Activated T-helper 17 cell treated with anti-CD3 and anti-CD28 coated beads, Interleukin-2, amount 50 U/mL, for 72 hours (primary cell): ENCODE measurements around the gene MT1HL1. TPM values are rescaled to one million over a fixed set of nuclear protein-coding genes. Genes with fewer than 3 reads are reported as not detected.
"Not testable (repeated sequence)": the region's sequence is repeated elsewhere in the genome, so short reads cannot be mapped to it uniquely, and the experiment has no call there.

Experiments used
- ATAC-seq: fragments of 150-1000 bp; cut with Tn5 transposase; replicated peaks from 2 replicates; pipeline ENCODE4 v1.10.0; 2021; ENCODE audit warnings: mild to moderate bottlenecking, moderate library complexity
- H3K27ac Mint-ChIP-seq: one replicate; pipeline ENCODE4 v1.8.0; 2022; ENCODE audit warnings: mixed read lengths
- H3K27me3 Mint-ChIP-seq: one replicate; pipeline ENCODE4 v1.8.0; 2022; ENCODE audit warnings: mixed read lengths
- H3K36me3 Mint-ChIP-seq: one replicate; pipeline ENCODE4 v1.8.0; 2022; ENCODE audit warnings: low read depth, mild to moderate bottlenecking, mixed read lengths
- H3K4me1 Mint-ChIP-seq: one replicate; pipeline ENCODE4 v1.8.0; 2022; ENCODE audit warnings: mixed read lengths
- H3K4me3 Mint-ChIP-seq: one replicate; pipeline ENCODE4 v1.8.0; 2022; ENCODE audit warnings: mild to moderate bottlenecking, mixed read lengths
- H3K9me3 Mint-ChIP-seq: one replicate; pipeline ENCODE4 v1.8.0; 2022; ENCODE audit warnings: mixed read lengths
- total RNA-seq, 2 donors: library from RNA; stranded (reverse); gene quantifications; one replicate each; pipeline ENCODE4 v1.2.3, GENCODE V29; 2022

The MT1HL1 gene
- total RNA-seq, 2 donors from 2014 or later, result not detected

DNA sequence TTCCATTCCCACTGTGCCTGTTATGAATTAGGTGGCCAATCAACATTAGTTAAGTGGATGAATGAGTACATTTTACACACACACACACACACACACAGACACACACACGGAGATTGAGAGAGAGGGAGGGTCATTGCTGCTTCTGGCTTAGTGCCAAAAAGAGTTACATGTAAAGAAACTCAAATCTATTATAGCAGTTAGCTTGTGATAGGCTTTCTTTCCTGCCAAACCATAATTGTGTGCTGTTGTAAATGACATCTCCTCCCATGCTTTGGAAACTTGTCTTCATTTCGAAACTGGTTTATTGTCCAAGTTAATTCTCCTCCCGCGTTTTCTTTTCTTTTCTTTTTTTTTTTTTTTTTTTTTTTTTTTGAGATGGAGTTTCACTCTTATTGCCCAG lies 1.4 kb upstream of the MT1HL1 start:
- no peaks in the 10 kb centered on the region for H3K4me1 Mint-ChIP-seq
- peaks cover 7% of the 10 kb centered on the region for H3K27me3 Mint-ChIP-seq
- no peak overlapping the region for H3K4me3 Mint-ChIP-seq
- H3K27ac Mint-ChIP-seq, result no peak overlapping the region
- H3K9me3 Mint-ChIP-seq, result peaks cover 4% of the 10 kb centered on the region
- no peaks in the 10 kb centered on the region for H3K36me3 Mint-ChIP-seq
- ATAC-seq, result no peak

DNA sequence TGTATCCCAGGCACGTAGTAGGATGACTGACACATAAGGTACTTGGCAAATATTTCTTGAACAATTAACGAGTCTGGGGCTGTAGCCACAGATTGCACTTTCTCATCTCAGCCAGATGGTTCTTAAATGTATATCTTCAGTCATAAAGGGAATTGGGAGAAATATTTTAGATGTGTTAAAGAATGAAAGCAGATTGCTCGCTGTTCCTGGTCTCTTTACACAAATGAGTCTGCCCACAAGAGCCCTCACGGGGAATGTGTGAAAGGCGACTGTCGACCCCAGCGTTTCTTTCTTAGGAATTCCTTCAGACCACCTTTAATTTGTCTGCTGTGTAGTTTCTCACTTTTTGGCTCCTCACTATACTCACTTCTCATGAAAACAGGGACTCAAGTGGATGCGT lies 725 bp downstream of the MT1HL1 start:
- Mint-ChIP-seq H3K9me3 (peaks cover 3% of the 10 kb centered on the region), H3K27me3 (peaks cover 7% of the 10 kb centered on the region), H3K4me1 (no peaks in the 10 kb centered on the region), H3K4me3 (no peak overlapping the region), H3K27ac (no peak overlapping the region), H3K36me3 (no peaks in the 10 kb centered on the region)
- ATAC-seq, result no peak

DNA sequence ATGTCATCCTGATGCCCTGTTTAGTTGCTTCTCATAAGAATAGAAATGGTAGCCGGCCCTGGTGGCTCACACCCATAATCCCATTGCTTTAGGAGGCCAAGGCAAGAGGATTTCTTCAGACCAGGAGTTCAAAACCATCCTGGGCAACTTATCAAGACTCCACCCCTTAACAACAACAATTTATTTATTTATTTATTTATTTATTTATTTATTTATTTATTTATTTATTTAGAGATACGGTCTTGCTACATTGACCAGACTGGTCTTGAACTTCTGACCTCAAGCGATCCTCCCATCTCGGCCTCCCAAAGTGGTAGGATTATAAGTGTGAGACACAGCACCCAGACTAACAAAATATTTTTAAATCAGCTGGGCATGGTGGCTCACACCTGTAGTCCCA lies 4.0 kb downstream of the MT1HL1 start:
- Mint-ChIP-seq H3K4me1 (no peaks in the 10 kb centered on the region), H3K27me3 (peaks cover 7% of the 10 kb centered on the region), H3K27ac (no peak overlapping the region), H3K4me3 (no peak overlapping the region), H3K36me3 (no peaks in the 10 kb centered on the region), H3K9me3 (no peaks in the 10 kb centered on the region)
- ATAC-seq, result no peak

DNA sequence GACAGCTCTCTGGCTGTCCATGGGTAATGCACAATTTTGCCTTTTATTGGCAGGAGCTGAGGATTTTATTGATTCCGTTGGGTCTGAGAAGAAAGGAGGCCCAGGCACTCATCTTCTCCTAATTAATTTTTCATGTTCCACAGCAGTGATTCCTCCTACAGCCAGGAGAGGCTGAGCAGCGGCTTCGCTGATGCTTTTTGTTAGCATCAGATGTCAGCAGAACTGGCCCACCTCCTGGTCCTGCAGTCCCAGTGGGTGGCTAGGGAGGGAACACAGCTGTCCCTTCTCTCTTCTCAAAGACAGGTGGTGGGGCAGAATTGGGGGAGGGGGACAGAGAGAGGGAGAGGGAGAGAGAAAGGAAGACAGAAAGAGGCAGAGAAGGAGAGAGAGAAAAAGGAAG lies 5.7 kb downstream of the MT1HL1 start:
- Mint-ChIP-seq H3K9me3 (no peaks in the 10 kb centered on the region), H3K4me1 (no peaks in the 10 kb centered on the region), H3K36me3 (no peaks in the 10 kb centered on the region), H3K4me3 (no peak overlapping the region), H3K27me3 (peaks cover 6% of the 10 kb centered on the region), H3K27ac (no peak overlapping the region)
- no peak for ATAC-seq

DNA sequence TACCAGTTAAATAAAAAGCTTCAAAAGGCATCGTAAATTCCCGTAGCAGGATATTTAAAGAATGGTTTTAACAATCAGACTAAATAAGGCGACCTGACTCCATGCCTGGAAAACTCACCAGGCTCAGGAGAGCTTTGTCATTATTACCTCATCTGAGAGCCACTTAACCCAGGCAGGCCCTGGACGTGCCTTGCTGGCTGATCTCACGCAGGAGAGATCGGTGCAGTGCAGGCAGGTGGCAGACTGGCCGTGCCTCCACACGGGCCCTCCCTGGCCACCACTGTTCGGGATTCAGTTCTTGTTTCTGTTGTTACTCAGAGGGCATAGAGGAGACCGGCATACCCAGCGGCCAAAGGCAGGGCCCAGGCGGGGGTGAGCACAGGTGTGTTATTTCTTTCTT lies 6.4 kb downstream of the MT1HL1 start:
- no peak overlapping the region for H3K4me3 Mint-ChIP-seq
- no peaks in the 10 kb centered on the region for H3K36me3 Mint-ChIP-seq
- no peak overlapping the region for H3K27ac Mint-ChIP-seq
- no peaks in the 10 kb centered on the region for H3K4me1 Mint-ChIP-seq
- H3K27me3 Mint-ChIP-seq, result peaks cover 5% of the 10 kb centered on the region
- no peaks in the 10 kb centered on the region for H3K9me3 Mint-ChIP-seq
- no peak for ATAC-seq

DNA sequence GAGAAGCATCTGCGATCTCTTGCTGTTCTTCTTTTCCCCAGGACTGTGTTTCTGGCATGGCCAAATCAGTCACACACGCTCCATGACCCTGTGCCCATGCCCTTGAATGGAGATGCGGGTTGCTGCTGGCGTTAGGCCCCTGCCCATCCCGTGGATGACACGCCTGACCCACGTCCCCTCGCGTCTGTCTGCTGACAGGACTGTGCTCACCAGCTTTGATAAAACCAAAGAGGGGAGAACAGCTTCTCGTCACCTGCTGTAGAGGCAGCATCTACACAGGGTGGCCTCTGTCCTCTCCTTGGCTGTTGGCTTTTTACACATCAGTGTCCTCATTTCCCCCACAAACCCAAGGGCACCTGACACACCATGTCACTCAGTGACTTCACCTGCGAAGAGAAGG lies 6.9 kb downstream of the MT1HL1 start:
- H3K27ac Mint-ChIP-seq, result no peak overlapping the region
- no peaks in the 10 kb centered on the region for H3K36me3 Mint-ChIP-seq
- no peaks in the 10 kb centered on the region for H3K9me3 Mint-ChIP-seq
- no peak for ATAC-seq
- H3K4me3 Mint-ChIP-seq, result no peak overlapping the region
- peaks cover 6% of the 10 kb centered on the region for H3K27me3 Mint-ChIP-seq
- no peaks in the 10 kb centered on the region for H3K4me1 Mint-ChIP-seq

DNA sequence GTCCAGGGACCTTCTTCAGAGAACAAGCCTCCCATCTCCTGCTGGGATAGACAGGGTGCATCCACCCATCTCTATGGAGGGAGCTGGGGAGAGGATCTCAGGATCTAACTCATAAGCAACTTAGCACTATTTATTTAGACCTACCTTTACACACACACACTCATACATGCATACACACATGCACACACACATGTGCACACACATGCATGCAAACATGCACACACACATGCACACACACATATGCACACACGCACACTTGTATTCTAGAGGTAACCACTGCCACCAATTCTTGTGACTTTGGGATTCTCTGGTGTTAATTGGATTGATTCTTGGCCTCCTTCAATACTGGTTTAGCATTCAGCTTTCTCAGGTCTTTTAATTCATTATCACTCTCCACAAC lies 9.8 kb downstream of the MT1HL1 start:
- Mint-ChIP-seq H3K27me3 (peaks cover 17% of the 10 kb centered on the region), H3K27ac (no peak overlapping the region), H3K4me1 (no peaks in the 10 kb centered on the region), H3K9me3 (peaks cover 5% of the 10 kb centered on the region), H3K36me3 (no peaks in the 10 kb centered on the region), H3K4me3 (no peak overlapping the region)
- no peak for ATAC-seq

DNA sequence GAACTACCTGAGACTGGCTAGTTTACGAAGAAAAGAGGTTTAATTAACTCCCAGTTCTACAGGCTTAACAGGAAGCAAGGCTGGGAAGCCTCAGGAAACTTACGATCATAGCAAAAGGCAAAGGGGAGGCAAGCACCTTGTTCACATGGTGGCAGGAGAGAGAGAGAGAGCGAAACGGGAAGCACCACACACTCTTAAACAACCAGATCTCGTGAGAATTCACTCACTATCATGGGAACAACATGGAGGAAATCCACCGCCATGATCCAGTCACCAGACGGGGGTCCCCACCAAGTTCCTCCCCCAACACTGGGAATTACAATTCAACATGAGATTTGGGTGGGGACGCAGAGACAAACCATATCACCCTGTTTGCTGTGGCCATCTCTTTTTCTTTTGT lies 11.8 kb downstream of the MT1HL1 start:
- Mint-ChIP-seq H3K4me1 (no peaks in the 10 kb centered on the region), H3K36me3 (no peaks in the 10 kb centered on the region), H3K27me3 (peaks cover 17% of the 10 kb centered on the region), H3K27ac (no peak overlapping the region), H3K4me3 (no peak overlapping the region), H3K9me3 (peaks cover 12% of the 10 kb centered on the region)
- no peak for ATAC-seq

DNA sequence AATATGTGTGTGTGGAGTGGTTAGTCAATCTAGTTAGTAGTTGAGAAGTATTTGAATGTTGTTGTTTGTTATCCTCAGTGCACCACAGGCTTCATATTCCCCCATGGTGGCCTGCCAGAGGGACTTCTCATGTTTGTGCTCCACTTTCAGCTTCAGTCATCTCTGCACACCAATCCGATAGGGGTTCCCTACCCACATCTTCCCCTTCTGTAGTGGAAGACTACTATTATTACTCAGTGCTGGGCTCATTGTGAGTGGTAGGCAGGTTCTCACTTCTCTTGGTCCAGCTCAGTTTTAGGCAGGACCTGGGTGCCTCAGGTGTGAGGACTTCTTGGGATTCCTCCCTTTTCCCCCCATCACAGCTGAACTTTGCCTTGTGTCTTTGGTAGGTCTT lies 14.2 kb downstream of the MT1HL1 start:
- no peaks in the 10 kb centered on the region for H3K4me1 Mint-ChIP-seq
- ATAC-seq, result peak; percentile 43
- peaks cover 18% of the 10 kb centered on the region for H3K9me3 Mint-ChIP-seq
- H3K36me3 Mint-ChIP-seq, result no peaks in the 10 kb centered on the region
- H3K27ac Mint-ChIP-seq, result no peak overlapping the region
- peaks cover 28% of the 10 kb centered on the region for H3K27me3 Mint-ChIP-seq
- no peak overlapping the region for H3K4me3 Mint-ChIP-seq

DNA sequence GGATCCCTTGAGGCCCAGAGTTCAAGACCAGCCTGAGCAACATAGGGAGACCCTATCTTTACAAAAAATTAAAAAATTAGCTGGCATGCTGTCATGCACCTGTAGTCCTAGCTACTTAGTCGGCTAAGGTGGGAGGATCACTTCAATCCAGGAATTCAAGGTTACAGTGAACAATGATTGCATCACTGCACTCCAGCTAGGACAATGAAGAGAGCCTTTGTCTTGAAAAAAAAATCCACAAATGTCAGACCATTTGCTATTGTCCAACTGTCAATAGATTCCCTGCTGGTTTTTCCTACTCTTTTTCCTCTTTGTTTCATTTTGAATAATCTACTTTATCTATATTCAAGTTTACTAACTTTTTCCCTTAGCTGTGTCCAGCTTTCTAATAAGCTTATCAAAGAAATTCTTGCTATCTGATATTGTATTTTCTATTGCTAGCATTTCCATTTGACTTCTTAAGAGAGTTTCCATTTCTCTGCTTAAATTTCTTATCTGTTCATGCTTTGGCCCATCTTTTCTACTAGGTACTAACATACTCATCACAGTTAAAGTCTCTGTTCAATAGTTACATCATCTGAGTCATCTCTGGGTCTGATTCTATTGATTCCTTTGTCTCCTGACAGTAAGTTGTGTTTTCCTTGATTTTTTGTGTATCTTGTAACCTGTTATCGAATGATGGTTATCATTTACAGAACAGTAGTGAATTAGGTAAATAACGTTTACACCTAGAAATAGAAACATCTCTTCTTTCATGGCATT lies 14.8 kb downstream of the MT1HL1 start:
- Mint-ChIP-seq H3K27ac (no peak overlapping the region), H3K4me3 (no peak overlapping the region), H3K4me1 (no peaks in the 10 kb centered on the region), H3K36me3 (no peaks in the 10 kb centered on the region), H3K27me3 (peaks cover 28% of the 10 kb centered on the region), H3K9me3 (peaks cover 18% of the 10 kb centered on the region)
- ATAC-seq, result no peak

DNA sequence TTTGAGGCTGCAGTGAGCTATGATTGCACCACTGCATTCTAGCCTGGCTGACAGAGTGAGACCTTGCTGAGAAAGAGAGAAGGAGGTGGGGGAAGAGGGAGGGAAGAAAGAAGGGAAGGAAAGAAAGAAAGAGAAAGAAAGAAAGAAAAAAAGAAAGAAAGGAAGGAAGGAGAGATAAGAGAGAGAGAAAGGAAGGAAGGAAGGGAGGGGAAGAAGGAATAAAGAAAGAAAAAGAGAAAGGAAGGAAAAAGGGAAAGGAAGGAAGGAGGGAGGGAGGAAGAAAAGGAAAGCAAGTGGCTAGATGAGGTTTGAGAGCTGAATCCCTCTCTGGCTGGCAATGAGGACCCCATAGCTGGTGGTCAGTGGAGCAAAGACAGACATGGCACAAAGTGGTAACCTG lies 20.4 kb downstream of the MT1HL1 start:
- H3K27ac Mint-ChIP-seq, result no peak overlapping the region
- H3K4me3 Mint-ChIP-seq, result no peak overlapping the region
- H3K9me3 Mint-ChIP-seq, result peaks cover 9% of the 10 kb centered on the region
- H3K36me3 Mint-ChIP-seq, result no peaks in the 10 kb centered on the region
- H3K27me3 Mint-ChIP-seq, result peaks cover 10% of the 10 kb centered on the region
- no peak for ATAC-seq
- no peaks in the 10 kb centered on the region for H3K4me1 Mint-ChIP-seq

DNA sequence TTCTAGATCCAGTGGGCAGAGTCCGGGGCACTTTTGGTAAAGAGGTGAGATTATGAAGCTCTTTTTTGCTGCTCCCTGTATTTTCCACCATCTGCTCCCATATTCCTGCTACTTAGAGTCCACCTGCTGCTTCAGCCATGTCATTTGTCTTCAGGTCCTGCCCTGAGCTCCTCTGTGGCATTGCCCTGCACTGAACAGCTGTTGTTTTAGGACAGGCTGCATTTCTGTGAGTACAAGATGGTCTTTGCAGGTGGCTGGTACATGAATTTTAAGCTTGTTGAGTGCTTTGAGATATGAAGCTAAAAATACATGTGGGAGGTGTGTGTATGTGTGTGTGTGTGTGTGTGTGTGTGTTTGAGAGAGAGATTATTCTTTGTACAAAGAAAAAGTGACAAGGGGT lies 21.9 kb downstream of the MT1HL1 start:
- no peak overlapping the region for H3K4me3 Mint-ChIP-seq
- no peak for ATAC-seq
- no peak overlapping the region for H3K27ac Mint-ChIP-seq
- H3K9me3 Mint-ChIP-seq, result peaks cover 7% of the 10 kb centered on the region
- H3K27me3 Mint-ChIP-seq, result peaks cover 10% of the 10 kb centered on the region
- no peaks in the 10 kb centered on the region for H3K36me3 Mint-ChIP-seq
- no peaks in the 10 kb centered on the region for H3K4me1 Mint-ChIP-seq

DNA sequence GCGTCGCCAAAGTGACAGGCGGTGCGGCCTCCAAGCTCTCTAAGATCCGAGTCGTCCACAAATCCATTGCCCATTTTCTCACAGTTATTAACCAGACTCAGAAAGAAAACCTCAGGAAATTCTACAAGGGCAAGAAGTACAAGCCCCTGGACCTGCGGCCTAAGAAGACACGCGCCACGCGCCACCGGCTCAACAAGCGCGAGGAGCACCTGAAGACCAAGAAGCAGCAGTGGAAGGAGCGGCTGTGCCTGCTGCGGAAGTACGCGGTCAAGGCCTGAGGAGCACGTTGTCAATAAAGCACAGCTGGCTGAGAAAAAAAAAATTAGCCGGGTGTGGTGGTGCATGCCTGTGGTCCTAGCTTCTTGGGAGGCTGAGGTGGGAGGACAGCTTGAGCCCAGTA lies 22.8 kb downstream of the MT1HL1 start:
- not testable (repeated sequence) for H3K27me3 Mint-ChIP-seq, H3K36me3 Mint-ChIP-seq, H3K27ac Mint-ChIP-seq, H3K9me3 Mint-ChIP-seq, H3K4me1 Mint-ChIP-seq, H3K4me3 Mint-ChIP-seq, ATAC-seq

DNA sequence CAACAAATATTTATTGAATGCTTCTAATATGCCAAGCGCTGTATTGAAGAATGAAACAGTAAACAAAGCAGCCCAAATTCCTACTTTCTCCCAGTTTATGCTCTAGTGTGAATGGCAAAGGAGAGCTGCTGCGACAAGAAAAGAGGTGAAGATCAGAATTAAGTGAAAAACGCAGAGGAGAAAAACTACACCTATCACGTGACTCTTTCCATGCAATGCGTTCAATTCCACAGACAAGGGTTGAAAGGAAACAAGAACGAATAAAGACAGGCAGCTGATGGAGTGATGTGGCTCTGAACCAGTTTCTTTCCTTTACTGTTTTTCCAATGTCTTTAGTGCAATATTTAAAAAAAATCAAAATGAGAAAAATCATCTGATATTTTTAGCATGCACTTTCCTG lies 23.6 kb downstream of the MT1HL1 start:
- H3K27ac Mint-ChIP-seq, result no peak overlapping the region
- no peaks in the 10 kb centered on the region for H3K36me3 Mint-ChIP-seq
- H3K4me1 Mint-ChIP-seq, result no peaks in the 10 kb centered on the region

DNA sequence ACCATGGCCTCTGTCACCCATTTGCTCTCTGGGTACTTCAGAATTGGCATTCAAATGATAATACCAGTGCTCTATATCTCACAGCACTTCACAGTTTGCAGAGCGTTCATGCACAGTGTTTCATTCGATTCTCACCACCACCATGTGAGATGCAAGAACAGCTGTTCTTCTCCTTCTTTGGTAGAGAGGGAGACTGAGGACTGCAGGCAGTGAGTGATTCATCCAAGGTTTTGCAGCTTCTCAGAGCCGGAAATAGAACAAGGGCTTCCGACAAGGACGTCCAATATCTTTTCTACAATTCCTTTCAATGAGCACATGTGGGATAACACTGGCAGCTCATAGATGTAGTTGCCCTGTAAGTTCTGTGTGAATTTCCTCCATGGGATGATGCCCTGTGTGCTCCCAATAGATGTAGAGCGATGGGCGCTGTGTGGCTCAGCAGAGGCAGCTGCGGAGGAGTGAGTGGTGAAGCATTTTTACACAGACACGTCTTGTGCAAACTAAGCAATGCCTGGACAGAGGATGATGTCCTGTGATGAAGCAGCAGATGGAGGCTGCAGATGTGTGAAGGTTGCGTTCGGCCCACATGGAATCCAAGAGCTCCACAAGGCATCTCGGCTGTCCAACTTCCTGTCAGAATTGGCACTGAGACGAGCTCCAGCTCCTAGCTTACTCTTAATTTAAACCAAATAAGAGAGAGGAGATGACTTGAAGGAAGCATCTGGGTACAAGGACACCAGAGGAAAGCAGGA lies 24.9 kb downstream of the MT1HL1 start:
- ATAC-seq, result no peak
- Mint-ChIP-seq H3K27me3 (peaks cover 11% of the 10 kb centered on the region), H3K4me1 (no peaks in the 10 kb centered on the region), H3K4me3 (no peak overlapping the region), H3K9me3 (no peaks in the 10 kb centered on the region), H3K27ac (no peak overlapping the region), H3K36me3 (no peaks in the 10 kb centered on the region)

More for the DNA sequence above, 23.6 kb downstream of the MT1HL1 start:
- no peak for ATAC-seq
- peaks cover 7% of the 10 kb centered on the region for H3K27me3 Mint-ChIP-seq
- H3K9me3 Mint-ChIP-seq, result no peaks in the 10 kb centered on the region
- no peak overlapping the region for H3K4me3 Mint-ChIP-seq
